K562 (cell line): ENCODE data around the gene GTPBP2. TPM values are rescaled to one million over a fixed set of nuclear protein-coding genes. Genes with fewer than 3 reads are reported as not detected.
"Not testable (repeated sequence)": the region's sequence is repeated elsewhere in the genome, so short reads cannot be mapped to it uniquely, and the experiment has no call there.

Source experiments
- ATAC-seq: fragments of 200-7000 bp; cut with Tn5 transposase; 3 replicates; pipeline ENCODE4 v1.9.1; 2020; ENCODE audit warnings: moderate library complexity
- BruUV-seq: library from RNA; stranded (reverse); fragments of 400-500 nt; replicated peaks from 2 replicates; lab custom pipeline; 2021; lab: Mats Ljungman, UMichigan
- CTCF ChIA-PET: fragments of 300-600 bp; formaldehyde crosslinking; extraction: SDS; loops from one replicate; lab custom pipeline; 2021; ENCODE audit warnings: low intra/inter-chr PET ratio; lab: Yijun Ruan, JAX
- POLR2A ChIA-PET: fragments of 300-600, 350-650 bp; sonication (Branson Sonifier 250); formaldehyde crosslinking; extraction: SDS; loops from one replicate; lab custom pipeline; 2021; ENCODE audit warnings: antibody characterized with exemption, inconsistent platforms; lab: Yijun Ruan, JAX
- DNase-seq, 4 experiments: peaks; one replicate each; pipeline versions ENCODE4 v3.0.0 to v3.0.0-alpha.2; 2011 to 2018; ENCODE audit warnings: low spot score in 3 of 4, mixed read lengths in 3 of 4; ENCODE audit errors: extremely low read depth in 1 of 4
- FAIRE-seq: peaks from 2 replicates; lab custom pipeline; 2011; peaks lifted over from hg19 to GRCh38; lab: Jason Lieb, UNC
- H2AFZ ChIP-seq: 2 replicates; pipeline ENCODE4 v1.6.0; 2011; ENCODE audit warnings: low read depth, low read length, control low read depth, inconsistent platforms
- H3K27ac ChIP-seq: fragments of 200-600 bp; 3 replicates; pipeline ENCODE4 v1.8.0; 2011; ENCODE audit warnings: low read depth, mild to moderate bottlenecking, control low read depth, inconsistent platforms, low read length, moderate library complexity, mixed read lengths; ENCODE audit errors: extremely low read depth
- H3K27me3 ChIP-seq, 2 experiments: fragments of 300-600 bp in 1 of 2; 2 replicates in 1 of 2; 3 replicates in 1 of 2; pipeline versions ENCODE4 v1.6.0 to v1.8.0; 2011; ENCODE audit warnings: inconsistent platforms in 2 of 2, low read length in 2 of 2, mild to moderate bottlenecking in 1 of 2, mixed read lengths in 1 of 2, moderate library complexity in 1 of 2; ENCODE audit not compliant: control insufficient read depth in 2 of 2, insufficient read depth in 2 of 2
- H3K36me3 ChIP-seq: fragments of 300-600 bp; 3 replicates; pipeline ENCODE4 v1.8.0; 2011; ENCODE audit warnings: mild to moderate bottlenecking, low read length, inconsistent platforms; ENCODE audit not compliant: control insufficient read depth, insufficient read depth
- H3K4me1 ChIP-seq, 2 experiments: fragments of 200-600 bp in 1 of 2; replicated peaks in 1 of 2; 2 replicates in 1 of 2; 3 replicates in 1 of 2; pipeline versions ENCODE4 v1.5.1 to v1.8.0; 2011; ENCODE audit warnings: inconsistent platforms in 2 of 2, low read length in 2 of 2, mild to moderate bottlenecking in 1 of 2, mixed read lengths in 1 of 2, moderate library complexity in 1 of 2; ENCODE audit not compliant: control insufficient read depth in 2 of 2, insufficient read depth in 2 of 2
- H3K4me2 ChIP-seq: 2 replicates; pipeline ENCODE4 v1.6.1; 2011; ENCODE audit warnings: low read length, control low read depth, inconsistent platforms, mixed read lengths; ENCODE audit not compliant: insufficient read depth
- H3K4me3 ChIP-seq: fragments of 200-600 bp; sonication (generic), shearing (Covaris generic); 2 replicates; pipeline ENCODE4 v1.5.1; 2016; ENCODE audit warnings: control low read depth, inconsistent platforms
- H3K79me2 ChIP-seq: fragments of 200-600 bp; 3 replicates; pipeline ENCODE4 v1.8.0; 2011; ENCODE audit warnings: low read length, inconsistent platforms; ENCODE audit not compliant: control insufficient read depth, insufficient read depth
- H3K9ac ChIP-seq, 2 experiments: 2 replicates each; pipeline versions ENCODE4 v1.6.0 to v1.6.1; 2011; ENCODE audit warnings: low read depth in 2 of 2, low read length in 2 of 2, control low read depth in 1 of 2, inconsistent platforms in 1 of 2, mild to moderate bottlenecking in 1 of 2, mixed read lengths in 1 of 2; ENCODE audit not compliant: insufficient read depth in 1 of 2
- H3K9me1 ChIP-seq: one replicate; pipeline ENCODE4 v1.6.0; 2011; ENCODE audit warnings: inconsistent platforms, mild to moderate bottlenecking, low read length, moderate library complexity; ENCODE audit not compliant: control insufficient read depth, insufficient read depth
- H3K9me3 ChIP-seq: replicated peaks from 2 replicates; pipeline ENCODE4 v1.5.1; 2011; ENCODE audit warnings: low read depth, low read length, inconsistent platforms; ENCODE audit not compliant: control insufficient read depth, insufficient read depth
- H4K20me1 ChIP-seq: replicated peaks from 2 replicates; pipeline ENCODE4 v1.6.1; 2011; ENCODE audit warnings: low read length, inconsistent platforms, mixed read lengths; ENCODE audit not compliant: control insufficient read depth, insufficient read depth
- HSF4 ChIP-seq: fragments of 250-450 bp; sonication (Bioruptor Pico); IDR thresholded peaks from 2 replicates; pipeline ENCODE4 v2.1.2; 2022; ENCODE audit warnings: mild to moderate bottlenecking, moderate library complexity, borderline replicate concordance
- MAZ ChIP-seq, 2 experiments: fragments of 450-650 bp in 1 of 2; sonication (generic) in 1 of 2; formaldehyde crosslinking; IDR thresholded peaks in 1 of 2; conservative IDR thresholded peaks in 1 of 2; 2 replicates each; pipeline versions ENCODE4 v1.4.0 to v1.5.0; 2020; ENCODE audit warnings: mild to moderate bottlenecking in 1 of 2, missing genetic modification reagents in 1 of 2
- POLR2AphosphoS5 ChIP-seq: IDR thresholded peaks from 2 replicates; pipeline ENCODE4 v1.6.1; 2011; ENCODE audit warnings: mild to moderate bottlenecking, low read depth, low read length, moderate library complexity; ENCODE audit not compliant: control insufficient read depth, insufficient read depth
- SNRNP70 ChIP-seq: fragments of 200-400 bp; formaldehyde crosslinking; optimal IDR thresholded peaks from 2 replicates; pipeline ENCODE3; 2017; ENCODE audit warnings: low read depth, low read length
- ZNF121 ChIP-seq: sonication (generic); formaldehyde crosslinking; conservative IDR thresholded peaks from 2 replicates; pipeline ENCODE4 v1.8.0; 2022; ENCODE audit warnings: missing genetic modification reagents
- WGBS: fragments of 100-300 bp; shearing (Covaris generic); methylation state at CpG from one replicate; pipeline ENCODE4 v1.1.6; 2016; ENCODE audit warnings: low coverage, mixed read lengths; ENCODE audit not compliant: insufficient coverage; ENCODE audit errors: missing lambda C conversion rate; 5-methylcytosine and 5-hydroxymethylcytosine counted together
- in situ Hi-C: fragments of 300-500 bp; cut with MboI; formaldehyde crosslinking; loops from 4 replicates; pipeline ENCODE4 v1.15.0; 2018; ENCODE audit warnings: inconsistent platforms, mixed read lengths
- intact Hi-C: fragments of 100-400 bp; cut with micrococcal nuclease; formaldehyde crosslinking; loops from 2 replicates; pipeline ENCODE4 v1.14.2; 2022
- polyA plus RNA-seq, 8 experiments: library from polyadenylated mRNA; depleted of rRNA in 4 of 8; stranded (reverse) in 5 of 8; unstranded in 3 of 8; fragments of >200 nt; fragmentation: Nextera tagmentation in 2 of 8; fragmentation: Illumina TruSeq in 1 of 8; extraction: Ambion mirVana in 2 of 8; extraction: Trizol in 1 of 8; gene quantifications; 2 replicates each; pipeline versions ENCODE4 v1.2.1 to v1.2.3, GENCODE V29; 2011 to 2014; ENCODE audit warnings: inconsistent platforms in 1 of 8, missing spikeins in 1 of 8
- total RNA-seq, 7 experiments: library from RNA; depleted of rRNA in 6 of 7; stranded (reverse); fragments of >200 nt in 6 of 7; fragmentation: Illumina TruSeq in 2 of 7; extraction: Trizol in 2 of 7; gene quantifications; 2 replicates each; pipeline versions ENCODE4 v1.2.1 to v1.2.3, GENCODE V29; 2011 to 2021; ENCODE audit warnings: low replicate concordance in 1 of 7

Gene GTPBP2
- total and polyA plus RNA-seq, 9 of the 15 experiments (the other 6 are each of a cell fraction or from before 2014, with no cell fraction given): 48.4 to 196 (median 111) TPM

DNA sequence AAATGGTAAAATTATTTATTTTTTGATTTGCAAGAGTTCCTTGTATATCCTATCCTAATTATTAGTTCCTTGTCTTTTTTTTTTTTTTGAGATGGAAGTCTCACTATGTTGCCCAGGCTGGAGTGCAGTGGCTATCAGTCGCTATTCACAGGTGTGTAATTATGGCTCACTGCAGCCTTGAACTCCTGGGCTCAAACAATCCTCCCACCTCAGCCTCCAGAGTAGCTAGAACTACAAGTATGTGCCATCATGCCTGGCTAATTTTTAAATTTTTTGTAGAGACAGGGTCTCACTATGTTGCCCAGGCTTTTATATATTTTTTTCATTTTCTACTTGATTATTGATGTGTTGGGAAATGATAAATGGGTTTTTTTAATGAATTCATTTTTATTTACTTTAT is 39.5 kb downstream of the GTPBP2 start:
- CTCF ChIA-PET, POLR2A ChIA-PET: not testable (repeated sequence)

GRCh38 chr6:43588194-43588593 is 40.9 kb downstream of the GTPBP2 start:
- no peak overlapping the region for H3K27ac ChIP-seq
- H2AFZ ChIP-seq: no peak overlapping the region
- no peaks in the 10 kb centered on the region for H3K27me3 ChIP-seq
- intact Hi-C loops: no loop called here
- TF ChIP-seq POLR2AphosphoS5 (no peak), SNRNP70 (no peak), HSF4 (no peak), MAZ (CRISPR knock-in tag; conservative IDR thresholded peaks at IDR 0.05 in 1 of 2, IDR thresholded peaks at IDR 0.05 in 1 of 2) (no peak)
- TF ChIP-seq, all 486 proteins: peak for 0
- DNase-seq: no peak
- Histone ChIP-seq H4K20me1 (no peaks in the 10 kb centered on the region), H3K4me3 (no peak overlapping the region), H3K79me2 (no peaks in the 10 kb centered on the region), H3K4me2 (no peak overlapping the region), H3K4me1 (no peaks in the 10 kb centered on the region), H3K9me3 (no peaks in the 10 kb centered on the region), H3K9me1 (no peaks in the 10 kb centered on the region), H3K9ac (no peak overlapping the region), H3K36me3 (peaks cover 88% of the 10 kb centered on the region)
- ChIA-PET POLR2A (interaction anchor here (0.7 to 1.4 kb wide), 3 partner anchors 17 to 1040 kb away, joined by 3 read pairs; no protein-coding TSS in a partner anchor), CTCF (no interaction called here)
- WGBS: 97% methylated on average over 5 of the region's 5 CpGs
- in situ Hi-C loops: no loop called here
- FAIRE-seq: no peak
- no TSS peak for BruUV-seq
- ATAC-seq: no peak

More for the DNA sequence above, 39.5 kb downstream of the GTPBP2 start:
- H4K20me1 ChIP-seq, H2AFZ ChIP-seq, H3K79me2 ChIP-seq, H3K4me3 ChIP-seq, H3K9ac ChIP-seq, H3K9me3 ChIP-seq, H3K4me1 ChIP-seq, intact Hi-C loops, H3K4me2 ChIP-seq, BruUV-seq, H3K27ac ChIP-seq, H3K9me1 ChIP-seq, H3K27me3 ChIP-seq, DNase-seq, in situ Hi-C loops, ATAC-seq: not testable (repeated sequence)
- peaks cover 85% of the 10 kb centered on the region for H3K36me3 ChIP-seq
- 80% methylated on average over 1 of the region's 1 CpG for WGBS
- TF ChIP-seq ZNF121 (CRISPR knock-in tag): peak; percentile 52
- TF ChIP-seq, all 486 proteins: peak for 1; not testable (repeated sequence) for 485
- FAIRE-seq: not testable (repeated sequence)
